Astrocyte of the hippocampus (primary cell): Measurements from ENCODE around the gene VARS1.
"Not testable (repeated sequence)": the region's sequence is repeated elsewhere in the genome, so short reads cannot be mapped to it uniquely, and the experiment has no call there.

ENCODE experiments used
- DNase-seq: peaks from one replicate; pipeline ENCODE4 v3.0.0; 2011; ENCODE audit warnings: low read depth, low spot score

Gene VARS1

DNA sequence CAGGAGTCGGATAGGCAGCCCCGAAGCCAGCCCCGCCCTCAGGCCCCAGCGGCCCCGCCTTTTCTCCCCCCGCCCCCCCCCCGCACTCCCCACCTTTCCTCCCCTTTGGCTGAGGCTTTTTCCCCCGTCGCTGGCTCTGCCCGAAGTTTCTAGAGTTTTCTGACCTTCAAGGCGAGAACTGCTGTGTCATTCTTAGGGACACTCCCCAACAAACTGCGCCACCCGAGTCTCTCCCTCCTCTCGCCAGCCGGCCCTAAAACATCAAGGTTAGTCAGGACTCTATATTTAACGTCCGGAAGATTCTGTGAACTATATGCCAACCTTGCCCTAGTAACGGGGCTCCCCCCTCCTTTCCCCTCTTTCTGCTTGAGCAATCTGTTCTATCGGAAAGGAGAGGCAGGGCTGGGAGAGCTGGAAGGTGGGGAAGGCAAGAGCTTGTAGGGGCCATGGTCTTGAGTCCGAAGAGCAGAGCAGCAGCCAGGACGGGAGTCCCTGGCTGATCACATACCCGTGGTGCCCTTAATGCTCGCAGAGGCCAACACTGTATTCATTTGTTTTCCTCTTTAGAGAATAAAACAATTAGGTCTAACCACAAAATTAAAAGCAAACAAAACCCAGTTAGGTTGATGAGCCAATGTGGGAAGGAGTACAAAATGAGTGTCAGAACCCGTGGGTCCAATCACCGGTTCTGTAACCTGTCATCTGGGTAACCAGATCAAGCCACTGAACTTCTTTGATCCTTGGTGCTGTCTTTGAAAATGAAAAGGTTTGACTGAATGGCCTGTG is 26.7 kb upstream of the VARS1 start:
- DNase-seq, result peak; percentile 79

DNA sequence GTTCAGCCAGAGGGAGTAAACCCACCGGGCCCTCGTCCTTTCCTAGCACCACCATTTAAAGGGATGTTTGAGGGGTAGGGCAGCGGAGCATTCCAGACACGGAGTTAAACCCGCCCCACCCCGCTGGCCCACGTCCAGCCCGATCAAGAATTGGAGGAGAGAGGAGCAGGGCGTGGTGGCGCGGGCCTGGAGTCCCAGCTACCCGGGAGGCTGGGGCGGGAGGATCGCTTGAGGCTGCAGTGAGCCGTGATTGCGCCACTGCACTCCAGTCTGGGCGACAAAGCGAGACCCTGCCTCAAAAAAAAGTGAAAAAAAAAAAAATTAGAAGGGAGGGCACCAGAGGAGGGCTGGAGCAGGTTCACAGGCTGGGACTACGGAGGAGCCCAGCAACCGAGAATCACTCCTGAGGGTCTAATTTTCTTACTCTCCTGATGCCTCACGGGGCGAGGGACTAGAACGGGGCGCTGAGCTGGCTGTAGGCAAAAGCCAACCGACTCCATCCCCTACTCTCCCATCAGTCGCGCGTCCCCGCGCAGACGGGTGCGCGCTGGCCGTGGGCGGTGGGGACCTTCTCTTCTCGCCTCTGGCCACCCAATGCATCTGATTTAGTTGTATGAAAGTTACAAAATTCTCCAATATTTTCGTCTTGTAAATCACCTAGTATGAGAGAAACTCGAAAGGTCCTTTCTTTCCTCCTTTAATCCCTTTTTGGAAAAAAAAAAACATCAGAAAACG is 25.9 kb upstream of the VARS1 start:
- DNase-seq, result peak; percentile 77

DNA sequence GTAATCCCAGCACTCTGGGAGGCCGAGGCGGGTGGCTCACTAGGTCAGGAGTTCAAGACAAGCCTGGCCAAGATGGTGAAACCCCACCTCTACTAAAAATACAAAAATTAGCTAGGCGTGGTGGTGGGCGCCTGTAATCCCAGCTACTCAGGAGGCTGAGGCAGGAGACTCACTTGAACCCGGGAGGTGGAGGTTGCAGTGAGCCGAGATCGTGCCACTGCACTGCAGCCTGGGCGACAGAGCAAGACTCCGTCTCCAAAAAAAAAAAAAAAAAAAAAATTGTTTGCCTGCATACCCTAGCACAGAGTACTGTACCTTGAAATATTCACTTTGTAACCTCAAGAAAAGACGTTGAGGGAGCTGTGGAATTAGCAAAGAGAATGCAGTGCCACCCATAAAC is 24.8 kb upstream of the VARS1 start:
- DNase-seq, result not testable (repeated sequence)

DNA sequence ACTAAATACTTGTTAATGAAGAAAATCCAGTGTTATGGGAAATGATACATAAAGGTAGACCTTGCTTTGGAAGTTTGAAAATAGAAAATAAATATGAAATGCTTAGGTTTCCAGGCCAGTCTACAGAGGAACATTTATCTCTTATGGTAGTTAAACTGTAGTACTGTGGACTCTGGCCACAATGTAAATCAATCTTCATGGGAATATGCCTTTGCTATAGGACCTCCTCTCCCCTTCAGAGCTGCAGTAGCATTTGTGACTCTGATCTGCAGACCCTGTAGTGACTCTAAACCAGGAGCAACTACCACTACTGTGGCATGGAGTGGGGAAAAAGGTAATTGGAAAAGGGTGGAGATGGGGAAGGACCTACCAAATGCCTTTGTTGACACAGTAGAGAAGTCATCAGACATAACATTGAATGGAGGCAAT is 24.3 kb upstream of the VARS1 start:
- DNase-seq, result no peak

DNA sequence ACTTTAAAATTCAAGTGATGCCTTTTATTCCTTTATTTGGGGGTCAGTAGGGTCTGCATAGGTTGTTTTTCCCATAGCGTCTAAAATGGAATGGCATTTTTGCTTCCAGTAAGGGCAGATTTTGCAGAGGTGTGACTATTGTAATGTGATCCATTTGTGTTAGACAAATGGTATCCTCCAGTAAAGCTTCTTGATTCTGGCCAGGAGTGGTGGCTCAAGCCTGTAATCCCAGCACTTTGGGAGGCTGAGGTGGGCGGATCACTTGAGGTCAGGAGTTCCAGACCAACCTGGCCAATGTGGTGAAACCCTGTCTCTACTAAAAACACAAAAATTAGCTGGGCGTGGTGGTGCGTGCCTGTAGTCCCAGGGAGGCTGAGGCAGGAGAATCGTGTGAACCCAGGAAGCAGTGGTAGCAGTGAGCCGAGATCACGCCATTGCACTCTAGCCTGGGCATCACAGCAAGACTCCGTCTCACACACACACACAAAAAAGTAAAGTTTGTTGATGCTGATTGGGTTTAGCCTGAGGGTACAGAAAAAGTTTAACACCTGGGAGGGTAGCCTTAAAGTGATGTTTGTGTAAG is 22.5 kb upstream of the VARS1 start:
- DNase-seq, result not testable (repeated sequence)

DNA sequence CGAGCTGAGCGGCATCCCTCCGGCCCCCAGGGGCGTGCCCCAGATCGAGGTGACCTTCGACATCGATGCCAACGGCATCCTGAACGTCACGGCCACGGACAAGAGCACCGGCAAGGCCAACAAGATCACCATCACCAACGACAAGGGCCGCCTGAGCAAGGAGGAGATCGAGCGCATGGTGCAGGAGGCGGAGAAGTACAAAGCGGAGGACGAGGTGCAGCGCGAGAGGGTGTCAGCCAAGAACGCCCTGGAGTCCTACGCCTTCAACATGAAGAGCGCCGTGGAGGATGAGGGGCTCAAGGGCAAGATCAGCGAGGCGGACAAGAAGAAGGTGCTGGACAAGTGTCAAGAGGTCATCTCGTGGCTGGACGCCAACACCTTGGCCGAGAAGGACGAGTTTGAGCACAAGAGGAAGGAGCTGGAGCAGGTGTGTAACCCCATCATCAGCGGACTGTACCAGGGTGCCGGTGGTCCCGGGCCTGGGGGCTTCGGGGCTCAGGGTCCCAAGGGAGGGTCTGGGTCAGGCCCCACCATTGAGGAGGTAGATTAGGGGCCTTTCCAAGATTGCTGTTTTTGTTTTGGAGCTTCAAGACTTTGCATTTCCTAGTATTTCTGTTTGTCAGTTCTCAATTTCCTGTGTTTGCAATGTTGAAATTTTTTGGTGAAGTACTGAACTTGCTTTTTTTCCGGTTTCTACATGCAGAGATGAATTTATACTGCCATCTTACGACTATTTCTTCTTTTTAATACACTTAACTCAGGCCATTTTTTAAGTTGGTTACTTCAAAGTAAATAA is 21.8 kb upstream of the VARS1 start:
- DNase-seq, result not testable (repeated sequence)

DNA sequence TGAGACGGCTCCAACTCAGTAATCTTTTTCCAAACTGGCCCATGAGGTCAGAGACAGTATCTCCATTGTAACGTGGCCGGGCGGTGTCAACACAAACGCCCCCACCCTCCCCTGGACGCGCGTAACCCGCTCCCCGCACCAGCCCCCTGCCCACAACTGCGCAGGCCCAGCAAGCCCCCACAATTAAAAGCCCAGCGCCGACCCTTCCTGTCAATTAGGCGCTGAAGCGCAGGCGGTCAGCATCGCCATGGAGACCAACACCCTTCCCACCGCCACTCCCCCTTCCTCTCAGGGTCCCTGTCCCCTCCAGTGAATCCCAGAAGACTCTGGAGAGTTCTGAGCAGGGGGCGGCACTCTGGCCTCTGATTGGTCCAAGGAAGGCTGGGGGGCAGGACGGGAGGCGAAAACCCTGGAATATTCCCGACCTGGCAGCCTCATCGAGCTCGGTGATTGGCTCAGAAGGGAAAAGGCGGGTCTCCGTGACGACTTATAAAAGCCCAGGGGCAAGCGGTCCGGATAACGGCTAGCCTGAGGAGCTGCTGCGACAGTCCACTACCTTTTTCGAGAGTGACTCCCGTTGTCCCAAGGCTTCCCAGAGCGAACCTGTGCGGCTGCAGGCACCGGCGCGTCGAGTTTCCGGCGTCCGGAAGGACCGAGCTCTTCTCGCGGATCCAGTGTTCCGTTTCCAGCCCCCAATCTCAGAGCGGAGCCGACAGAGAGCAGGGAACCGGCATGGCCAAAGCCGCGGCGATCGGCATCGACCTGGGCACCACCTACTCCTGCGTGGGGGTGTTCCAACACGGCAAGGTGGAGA is 19.7 kb upstream of the VARS1 start, which contains the start of the genes HSPA1A and HSPA1L:
HSPA1A (plus strand) TSS at position 519 of the 814 bp plus-strand sequence; CDS start at position 733, 214 bp downstream.
HSPA1L (minus strand) TSS at position 259 of the 814 bp plus-strand sequence. CDS start 3,311 bp downstream, outside the sequence.
- DNase-seq, result peak; percentile 98

DNA sequence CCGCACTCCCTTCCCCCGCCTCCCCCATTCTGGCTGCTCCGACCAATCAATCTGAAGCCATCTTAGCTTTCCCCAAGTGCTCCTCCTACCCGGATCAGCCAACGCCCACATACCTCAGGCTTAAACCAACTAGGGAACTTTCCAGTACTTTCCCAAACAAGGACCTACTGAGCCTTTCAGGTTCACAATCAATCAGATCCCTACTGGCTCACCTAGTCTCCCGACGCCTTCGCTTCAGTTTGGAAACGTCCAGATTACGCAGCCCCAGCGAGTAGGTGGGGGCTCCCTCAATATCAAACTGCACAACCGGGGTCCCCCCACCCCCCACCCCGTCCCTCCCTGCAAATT is 19.1 kb upstream of the VARS1 start:
- peak; percentile 98 for DNase-seq

DNA sequence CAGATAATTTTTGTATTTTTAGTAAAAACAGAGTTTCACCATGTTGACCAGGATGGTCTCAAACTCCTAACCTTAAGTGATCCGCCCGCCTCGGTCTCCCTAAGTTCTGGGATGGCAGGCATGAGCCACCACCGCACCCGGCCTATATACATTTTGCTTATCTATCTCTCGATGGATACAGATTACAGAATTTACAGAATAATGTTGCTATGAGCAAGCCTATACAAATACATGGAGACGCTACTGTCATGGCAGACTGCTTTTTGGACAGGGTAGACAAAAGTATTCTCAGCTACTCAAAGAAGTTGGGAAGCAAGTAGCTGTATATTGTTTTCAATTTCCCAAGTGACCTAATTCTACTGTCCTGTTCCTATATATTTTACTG is 17.9 kb upstream of the VARS1 start:
- no peak for DNase-seq

DNA sequence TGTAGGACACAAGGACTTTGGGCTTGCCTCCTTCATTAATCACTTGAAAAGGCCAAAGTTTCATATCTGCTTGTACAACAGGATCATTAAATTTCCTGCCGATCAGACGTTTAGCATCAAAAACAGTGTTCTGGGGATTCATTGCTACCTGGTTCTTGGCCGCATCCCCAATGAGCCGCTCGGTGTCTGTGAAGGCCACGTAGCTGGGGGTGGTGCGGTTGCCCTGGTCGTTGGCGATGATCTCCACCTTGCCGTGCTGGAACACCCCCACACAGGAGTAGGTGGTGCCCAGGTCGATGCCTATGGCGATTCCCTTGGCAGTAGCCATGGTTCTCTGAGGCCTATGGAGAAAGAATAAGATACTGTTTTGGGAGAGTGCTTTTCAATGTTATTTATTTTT is 16.1 kb upstream of the VARS1 start:
- no peak for DNase-seq

DNA sequence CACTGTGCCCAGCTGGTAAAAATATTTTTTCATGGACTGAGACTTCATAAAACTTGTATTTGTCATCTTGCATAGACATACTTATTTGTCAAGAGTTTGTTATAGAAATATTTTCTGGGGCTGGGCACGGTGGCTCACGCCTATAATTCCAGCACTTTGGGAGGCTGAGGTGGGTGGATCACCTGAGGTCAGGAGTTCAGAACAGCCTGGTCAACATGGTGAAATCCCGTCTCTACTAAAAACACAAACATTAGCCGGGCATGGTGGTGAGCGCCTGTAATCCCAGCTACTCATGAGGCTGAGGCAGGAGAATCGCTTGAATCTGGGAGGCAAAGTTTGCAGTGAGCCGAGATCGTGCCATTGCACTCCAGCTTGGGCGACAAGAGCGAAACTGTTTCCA is 13.0 kb upstream of the VARS1 start:
- DNase-seq, result not testable (repeated sequence)

DNA sequence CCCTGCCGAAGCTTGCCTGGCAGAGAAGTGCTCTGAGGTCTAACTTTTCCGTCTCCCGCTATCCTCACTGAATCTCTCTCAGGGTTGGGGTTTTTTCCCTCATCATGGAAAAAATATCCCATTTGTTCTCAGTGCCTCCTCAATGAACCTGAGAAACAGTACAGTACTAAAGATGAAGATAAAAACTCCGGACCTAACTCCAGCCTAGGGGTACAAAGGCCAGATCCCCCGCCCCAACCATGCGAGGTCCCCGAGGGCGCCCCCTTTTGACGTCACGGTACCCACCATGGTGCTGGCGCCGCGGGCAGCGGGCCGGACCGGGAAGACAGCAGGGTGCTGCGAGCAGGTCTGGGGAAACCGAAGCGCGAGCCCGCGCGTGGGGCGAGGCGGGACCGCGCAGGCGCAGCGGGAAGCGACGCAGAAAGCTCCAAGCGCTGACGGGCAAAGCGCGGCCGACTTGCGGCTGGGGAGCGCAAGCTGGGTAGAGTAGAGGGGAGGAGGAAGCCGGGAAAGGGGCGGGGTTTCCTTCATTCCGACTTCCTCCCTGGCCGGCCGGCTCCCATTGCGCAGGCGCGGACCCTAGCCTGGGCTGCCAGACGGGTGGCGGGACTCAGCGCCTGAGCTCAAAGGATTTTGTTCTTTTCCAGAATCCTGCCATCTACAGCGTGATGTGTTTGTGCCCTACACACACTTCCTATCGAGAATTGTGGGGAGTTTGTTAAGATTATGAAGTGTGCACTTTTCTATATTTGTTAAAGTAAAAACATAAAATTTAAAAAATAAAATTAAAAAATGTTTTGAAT is 11.1 kb upstream of the VARS1 start, which contains the start of gene LSM2:
LSM2 (minus strand) TSS at position 497 of the 803 bp plus-strand sequence; CDS start at position 288, 209 bp downstream.
- peak; percentile 99 for DNase-seq

DNA sequence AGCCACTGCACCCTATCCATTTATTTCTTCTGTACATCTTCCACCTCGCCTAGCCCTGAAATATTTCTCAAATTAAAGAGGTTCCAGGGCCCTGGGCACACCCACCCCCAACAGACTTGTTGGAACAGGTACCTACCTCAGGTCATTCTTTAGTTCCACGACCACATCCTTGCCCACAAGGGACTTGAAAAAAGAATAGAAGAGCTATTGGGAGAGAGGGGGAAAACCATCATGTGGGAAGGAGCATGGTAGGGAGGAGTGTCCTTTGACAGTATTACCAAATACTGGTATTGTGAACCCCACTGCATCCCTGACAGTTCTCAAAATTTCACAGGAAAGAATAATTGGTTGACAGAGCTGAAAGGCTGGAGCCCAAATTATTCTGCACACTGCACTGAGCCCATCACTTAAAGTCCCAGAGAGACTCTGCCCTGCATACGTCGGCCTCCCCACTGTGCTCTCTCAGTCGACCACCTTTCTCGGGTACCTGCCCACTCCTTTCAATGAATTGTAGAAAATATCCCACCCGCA is 10.5 kb upstream of the VARS1 start:
- DNase-seq, result no peak

DNA sequence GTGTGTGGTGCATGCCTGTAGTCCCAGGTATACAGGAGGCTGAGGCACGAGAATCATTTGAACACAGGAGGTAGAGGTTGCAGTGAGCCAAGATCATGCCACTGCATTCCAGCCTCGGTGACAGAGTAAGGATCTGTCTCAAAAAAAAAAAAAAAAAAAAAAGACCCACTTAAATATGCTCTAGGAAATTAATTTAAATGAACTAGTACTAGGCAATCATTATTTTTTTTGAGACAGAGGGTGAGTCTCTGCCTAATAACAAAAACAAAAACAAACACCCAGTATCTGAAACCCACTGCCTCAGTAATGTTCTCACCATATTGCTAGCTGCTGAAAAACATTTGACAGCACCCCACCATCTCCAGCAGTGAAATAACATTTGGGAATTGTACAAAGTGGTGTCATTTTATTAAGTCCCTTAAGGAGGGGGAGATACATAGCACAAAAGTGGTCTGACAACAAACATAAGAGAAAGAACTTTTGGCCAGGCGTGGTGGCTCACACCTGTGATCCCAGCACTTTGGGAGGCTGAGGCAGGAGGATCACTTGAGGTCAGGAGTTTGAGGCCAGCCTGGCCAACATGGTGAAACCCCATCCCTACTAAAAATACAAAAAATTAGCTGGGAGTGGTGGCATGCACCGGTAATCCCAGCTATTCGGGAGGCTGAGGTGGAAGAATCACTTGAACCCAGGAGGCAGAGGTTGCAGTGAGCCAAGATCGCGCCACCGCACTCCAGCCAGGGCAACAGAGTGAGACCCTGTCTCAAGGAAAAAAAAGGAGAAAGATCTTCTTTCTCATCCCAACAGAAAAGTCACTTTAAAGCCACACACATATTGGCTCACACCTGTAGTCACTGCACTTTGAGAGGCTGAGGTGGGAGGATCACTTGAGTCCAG is 5.7 kb upstream of the VARS1 start:
- DNase-seq, result not testable (repeated sequence)

DNA sequence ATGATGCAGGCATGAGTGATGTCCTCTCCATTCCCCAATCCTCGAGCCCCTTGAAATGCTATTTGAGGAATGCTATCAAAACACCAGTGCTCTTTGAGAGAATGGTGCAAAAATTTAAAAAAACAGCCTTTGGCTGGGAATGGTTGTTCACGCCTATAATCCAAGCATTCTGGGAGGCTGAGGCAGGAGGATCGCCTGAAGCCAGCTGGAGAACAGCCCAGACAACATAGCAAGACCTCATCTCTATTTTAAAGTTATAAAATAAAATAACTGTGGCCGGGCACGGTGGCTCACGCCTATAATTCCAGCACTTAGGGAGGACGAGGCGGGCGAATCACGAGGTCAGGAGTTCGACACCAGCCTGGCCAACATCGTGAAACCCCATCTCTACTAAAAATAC is 4.2 kb upstream of the VARS1 start:
- DNase-seq, result peak; percentile 54

DNA sequence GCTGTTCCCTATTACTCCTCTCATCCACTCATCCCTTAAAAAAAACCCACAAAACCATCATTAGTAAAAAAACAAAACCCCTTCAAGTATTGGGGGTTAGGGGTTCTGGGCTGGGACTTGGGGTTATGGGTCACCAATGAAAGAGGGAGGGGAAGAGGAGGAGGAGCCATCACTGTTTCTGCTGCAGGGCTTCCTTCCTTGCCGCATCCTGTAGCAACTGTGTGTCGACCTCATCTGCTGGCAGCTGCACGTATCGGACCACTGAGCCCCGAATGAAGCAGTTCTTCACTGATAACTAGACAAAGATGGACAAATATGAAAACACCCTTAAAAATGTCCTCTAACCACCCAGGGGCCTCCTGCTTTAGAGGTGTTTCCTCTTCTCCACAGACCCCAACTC is 2.0 kb upstream of the VARS1 start:
- DNase-seq, result no peak

DNA sequence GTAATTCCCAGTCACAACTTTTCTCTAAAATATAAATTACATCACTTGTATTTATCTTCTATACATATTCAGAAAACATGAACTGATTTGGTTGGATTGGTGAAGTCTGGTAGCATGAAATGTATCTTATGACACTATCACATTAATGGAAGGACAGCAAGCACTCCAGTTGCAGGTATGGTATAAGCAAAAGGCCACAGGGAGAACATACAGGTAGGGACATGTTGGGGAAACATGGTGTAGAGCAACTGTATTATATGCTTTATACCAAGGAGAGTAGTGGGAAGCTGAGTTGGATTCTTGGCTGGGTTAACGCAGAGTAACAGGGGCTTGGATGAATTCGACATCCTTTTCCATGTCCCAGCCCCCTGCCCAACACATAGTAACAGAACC is 1.4 kb upstream of the VARS1 start:
- DNase-seq, result no peak

DNA sequence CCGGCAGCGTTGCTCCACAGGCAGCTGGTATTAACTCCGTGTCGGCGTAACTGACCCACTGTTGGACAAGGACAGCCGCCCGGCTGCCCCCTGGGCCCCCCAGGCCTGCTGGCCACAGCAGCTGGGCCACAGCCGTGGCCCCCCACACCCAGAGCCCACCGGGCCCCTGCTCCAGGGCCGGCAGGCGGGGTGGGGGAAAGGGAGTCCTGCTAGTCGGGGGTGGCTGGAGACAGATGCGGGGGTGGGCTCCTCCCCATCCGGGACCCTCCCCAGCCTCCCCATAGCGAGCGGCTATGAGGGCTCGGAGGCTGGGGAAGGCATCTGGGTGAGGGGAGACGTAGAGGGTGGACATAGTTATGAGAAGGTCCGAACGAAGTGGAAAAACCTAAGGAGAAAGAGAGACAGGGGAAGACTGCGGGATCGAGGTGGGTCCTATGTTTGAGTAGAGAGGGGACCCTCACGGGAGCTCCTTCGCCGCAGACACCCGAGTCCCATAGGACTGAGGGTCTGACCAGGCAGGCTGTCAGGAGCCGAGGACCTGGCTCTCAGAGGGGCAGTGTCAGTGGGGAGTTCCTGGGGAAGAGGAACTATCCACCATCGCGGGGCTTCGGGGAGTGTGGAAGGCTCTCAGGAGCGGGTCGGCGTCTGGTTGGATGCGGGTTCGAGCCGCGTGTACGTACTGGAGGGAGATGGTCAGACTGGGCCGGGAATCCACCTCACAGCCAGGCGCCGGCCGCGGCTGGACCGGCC is 511 bp downstream of the VARS1 start:
- DNase-seq, result no peak
